ENCODE data around the gene CDH15.
"Not testable (repeated sequence)": the region's sequence is repeated elsewhere in the genome, so short reads cannot be mapped to it uniquely, and the experiment has no call there.

The CDH15 gene

GRCh38 chr16:89164847-89165680 is 6.5 kb upstream of the CDH15 start (continued):
- TF ChIP-seq ZFP3 (CRISPR knock-in tag; IDR thresholded peaks at IDR 0.05), result no peak
- no peak for TF ChIP-seq RARB (CRISPR knock-in tag; IDR thresholded peaks at IDR 0.05)
- no peak for TF ChIP-seq ISL1 (CRISPR knock-in tag; IDR thresholded peaks at IDR 0.05)
- TF ChIP-seq ZC3H10 (CRISPR knock-in tag; IDR thresholded peaks at IDR 0.05), result no peak
- no peak for TF ChIP-seq TOX (CRISPR knock-in tag; IDR thresholded peaks at IDR 0.05; ENCODE audit: borderline replicate concordance)
- no peak for TF ChIP-seq PATZ1 (CRISPR knock-in tag; IDR thresholded peaks at IDR 0.05; ENCODE audit: borderline replicate concordance)
- TF ChIP-seq ARNTL (CRISPR knock-in tag; IDR thresholded peaks at IDR 0.05; ENCODE audit: borderline replicate concordance, low read depth), result no peak
- TF ChIP-seq, protein P1, sequence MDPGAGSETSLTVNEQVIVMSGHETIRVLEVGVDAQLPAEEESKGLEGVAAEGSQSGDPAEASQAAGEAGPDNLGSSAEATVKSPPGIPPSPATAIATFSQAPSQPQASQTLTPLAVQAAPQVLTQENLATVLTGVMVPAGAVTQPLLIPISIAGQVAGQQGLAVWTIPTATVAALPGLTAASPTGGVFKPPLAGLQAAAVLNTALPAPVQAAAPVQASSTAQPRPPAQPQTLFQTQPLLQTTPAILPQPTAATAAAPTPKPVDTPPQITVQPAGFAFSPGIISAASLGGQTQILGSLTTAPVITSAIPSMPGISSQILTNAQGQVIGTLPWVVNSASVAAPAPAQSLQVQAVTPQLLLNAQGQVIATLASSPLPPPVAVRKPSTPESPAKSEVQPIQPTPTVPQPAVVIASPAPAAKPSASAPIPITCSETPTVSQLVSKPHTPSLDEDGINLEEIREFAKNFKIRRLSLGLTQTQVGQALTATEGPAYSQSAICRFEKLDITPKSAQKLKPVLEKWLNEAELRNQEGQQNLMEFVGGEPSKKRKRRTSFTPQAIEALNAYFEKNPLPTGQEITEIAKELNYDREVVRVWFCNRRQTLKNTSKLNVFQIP (CRISPR knock-in tag; IDR thresholded peaks at IDR 0.05; ENCODE audit: borderline replicate concordance, low read depth), result no peak

DNA sequence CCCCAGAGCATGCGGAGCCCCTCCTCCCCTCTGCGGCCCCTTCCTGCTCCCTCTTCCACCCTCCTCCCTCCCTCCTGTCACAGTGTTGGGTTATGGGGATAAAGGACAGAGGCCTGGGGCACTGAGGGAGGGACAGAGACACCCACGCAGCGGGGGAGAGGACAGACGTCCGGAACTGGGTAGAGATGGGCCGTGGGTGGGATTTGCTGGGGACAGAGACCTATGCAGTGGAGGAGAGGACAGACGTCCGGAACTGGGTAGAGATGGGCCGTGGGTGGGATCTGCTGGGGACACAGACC is 5.9 kb upstream of the CDH15 start:
- ATAC-seq, result not testable (repeated sequence)

GRCh38 chr16:89166696-89167424 is 4.7 kb upstream of the CDH15 start:
- TF ChIP-seq, protein P1 (CRISPR knock-in tag; IDR thresholded peaks at IDR 0.05; ENCODE audit: borderline replicate concordance, low read depth), result no peak
- TF ChIP-seq ZFP3 (CRISPR knock-in tag; IDR thresholded peaks at IDR 0.05), result no peak
- no peak for TF ChIP-seq TOX (CRISPR knock-in tag; IDR thresholded peaks at IDR 0.05; ENCODE audit: borderline replicate concordance)
- TF ChIP-seq GLIS3 (CRISPR knock-in tag; IDR thresholded peaks at IDR 0.05), result no peak
- TF ChIP-seq PPARA (CRISPR knock-in tag; IDR thresholded peaks at IDR 0.05; ENCODE audit: borderline replicate concordance), result no peak
- no peak for TF ChIP-seq SNAI2 (CRISPR knock-in tag; IDR thresholded peaks at IDR 0.05)
- TF ChIP-seq BACH2 (CRISPR knock-in tag; IDR thresholded peaks at IDR 0.05; ENCODE audit: borderline replicate concordance), result no peak
- no peak for TF ChIP-seq PATZ1 (CRISPR knock-in tag; IDR thresholded peaks at IDR 0.05; ENCODE audit: borderline replicate concordance)
- TF ChIP-seq, protein P2, sequence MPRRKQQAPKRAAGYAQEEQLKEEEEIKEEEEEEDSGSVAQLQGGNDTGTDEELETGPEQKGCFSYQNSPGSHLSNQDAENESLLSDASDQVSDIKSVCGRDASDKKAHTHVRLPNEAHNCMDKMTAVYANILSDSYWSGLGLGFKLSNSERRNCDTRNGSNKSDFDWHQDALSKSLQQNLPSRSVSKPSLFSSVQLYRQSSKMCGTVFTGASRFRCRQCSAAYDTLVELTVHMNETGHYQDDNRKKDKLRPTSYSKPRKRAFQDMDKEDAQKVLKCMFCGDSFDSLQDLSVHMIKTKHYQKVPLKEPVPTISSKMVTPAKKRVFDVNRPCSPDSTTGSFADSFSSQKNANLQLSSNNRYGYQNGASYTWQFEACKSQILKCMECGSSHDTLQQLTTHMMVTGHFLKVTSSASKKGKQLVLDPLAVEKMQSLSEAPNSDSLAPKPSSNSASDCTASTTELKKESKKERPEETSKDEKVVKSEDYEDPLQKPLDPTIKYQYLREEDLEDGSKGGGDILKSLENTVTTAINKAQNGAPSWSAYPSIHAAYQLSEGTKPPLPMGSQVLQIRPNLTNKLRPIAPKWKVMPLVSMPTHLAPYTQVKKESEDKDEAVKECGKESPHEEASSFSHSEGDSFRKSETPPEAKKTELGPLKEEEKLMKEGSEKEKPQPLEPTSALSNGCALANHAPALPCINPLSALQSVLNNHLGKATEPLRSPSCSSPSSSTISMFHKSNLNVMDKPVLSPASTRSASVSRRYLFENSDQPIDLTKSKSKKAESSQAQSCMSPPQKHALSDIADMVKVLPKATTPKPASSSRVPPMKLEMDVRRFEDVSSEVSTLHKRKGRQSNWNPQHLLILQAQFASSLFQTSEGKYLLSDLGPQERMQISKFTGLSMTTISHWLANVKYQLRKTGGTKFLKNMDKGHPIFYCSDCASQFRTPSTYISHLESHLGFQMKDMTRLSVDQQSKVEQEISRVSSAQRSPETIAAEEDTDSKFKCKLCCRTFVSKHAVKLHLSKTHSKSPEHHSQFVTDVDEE (CRISPR knock-in tag; IDR thresholded peaks at IDR 0.05), result no peak
- no peak for TF ChIP-seq CSDC2 (CRISPR knock-in tag; IDR thresholded peaks at IDR 0.05)
- no peak for TF ChIP-seq ISL1 (CRISPR knock-in tag; IDR thresholded peaks at IDR 0.05)
- TF ChIP-seq ZFP30 (CRISPR knock-in tag; IDR thresholded peaks at IDR 0.05), result no peak
- no peak for TF ChIP-seq ZC3H10 (CRISPR knock-in tag; IDR thresholded peaks at IDR 0.05)
- no peak for TF ChIP-seq ZNF8 (CRISPR knock-in tag; IDR thresholded peaks at IDR 0.05)
- no peak for TF ChIP-seq ESRRG (CRISPR knock-in tag; IDR thresholded peaks at IDR 0.05)
- no peak for TF ChIP-seq OSR1 (CRISPR knock-in tag; IDR thresholded peaks at IDR 0.05)
- no peak for TF ChIP-seq ARNTL (CRISPR knock-in tag; IDR thresholded peaks at IDR 0.05; ENCODE audit: borderline replicate concordance, low read depth)
- TF ChIP-seq CSRNP3 (CRISPR knock-in tag; IDR thresholded peaks at IDR 0.05), result no peak
- no peak for ATAC-seq

All from SK-N-SH treated with all-trans-retinoic acid at 6 μM for 48 hours (cell line).